ENCODE results near the gene BCR.

DNA sequence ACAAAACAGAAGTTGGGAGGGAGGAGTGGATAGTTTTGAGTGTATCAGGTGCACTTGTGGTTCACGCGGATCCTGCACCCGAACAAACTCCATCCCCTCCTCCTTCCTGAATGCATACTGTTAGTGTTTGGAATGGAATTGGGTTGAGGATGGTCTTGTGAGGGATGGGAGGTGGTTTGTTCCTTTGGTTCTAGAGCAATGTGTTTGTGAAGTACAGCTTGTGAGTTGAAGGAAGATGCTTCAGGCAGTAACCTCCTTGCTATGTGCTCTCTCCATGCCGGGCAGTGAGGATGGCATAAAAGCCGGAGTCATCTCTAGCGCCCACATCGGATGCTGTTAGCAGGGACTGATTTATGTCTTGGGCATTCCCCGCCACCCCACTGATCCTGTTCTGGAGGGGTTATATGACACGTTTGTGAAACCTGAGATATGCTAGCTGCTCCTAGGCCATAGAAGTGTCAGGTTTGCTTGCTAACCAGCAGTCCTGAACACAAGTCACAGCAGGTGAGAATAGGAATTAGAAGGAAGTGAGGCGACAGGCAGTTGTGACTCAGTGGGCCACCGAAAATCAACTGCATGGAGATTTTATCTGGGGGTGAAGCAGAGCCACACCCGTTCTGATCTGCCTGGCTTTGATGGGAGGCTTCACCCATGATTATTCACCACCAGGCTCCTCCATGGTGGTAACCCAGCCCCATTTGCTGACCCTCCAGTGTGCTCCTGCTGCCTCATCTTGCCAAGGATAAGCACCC is 2.2 kb downstream of the BCR start:
- no peak for TF ChIP-seq POLR2A (IDR thresholded peaks at IDR 0.05)
- TF ChIP-seq, protein P1, sequence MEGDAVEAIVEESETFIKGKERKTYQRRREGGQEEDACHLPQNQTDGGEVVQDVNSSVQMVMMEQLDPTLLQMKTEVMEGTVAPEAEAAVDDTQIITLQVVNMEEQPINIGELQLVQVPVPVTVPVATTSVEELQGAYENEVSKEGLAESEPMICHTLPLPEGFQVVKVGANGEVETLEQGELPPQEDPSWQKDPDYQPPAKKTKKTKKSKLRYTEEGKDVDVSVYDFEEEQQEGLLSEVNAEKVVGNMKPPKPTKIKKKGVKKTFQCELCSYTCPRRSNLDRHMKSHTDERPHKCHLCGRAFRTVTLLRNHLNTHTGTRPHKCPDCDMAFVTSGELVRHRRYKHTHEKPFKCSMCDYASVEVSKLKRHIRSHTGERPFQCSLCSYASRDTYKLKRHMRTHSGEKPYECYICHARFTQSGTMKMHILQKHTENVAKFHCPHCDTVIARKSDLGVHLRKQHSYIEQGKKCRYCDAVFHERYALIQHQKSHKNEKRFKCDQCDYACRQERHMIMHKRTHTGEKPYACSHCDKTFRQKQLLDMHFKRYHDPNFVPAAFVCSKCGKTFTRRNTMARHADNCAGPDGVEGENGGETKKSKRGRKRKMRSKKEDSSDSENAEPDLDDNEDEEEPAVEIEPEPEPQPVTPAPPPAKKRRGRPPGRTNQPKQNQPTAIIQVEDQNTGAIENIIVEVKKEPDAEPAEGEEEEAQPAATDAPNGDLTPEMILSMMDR (IDR thresholded peaks at IDR 0.05) = no peak
